ENCODE measurements around the gene TXNL4B. TPM values are rescaled to one million over a fixed set of nuclear protein-coding genes. Genes with fewer than 3 reads are reported as not detected.
A peak's percentile ranks its signal among the peaks of the same experiment; 100 is the strongest.

The TXNL4B gene
- total and polyA plus RNA-seq, 11 donors: 4.6 to 13.5 (median 7.0) TPM

- intact Hi-C loops (cut with DNase I): loop anchor here in 4 of 10 donors (1.0 to 10.0 kb wide), 6 partner anchors 18 to 198 kb away; partner anchors contain the start of genes DHODH (in 3 of the 4) and IST1 (in 1 of the 4)
- DNase-seq (no peak), ATAC-seq (peak; percentile 23 to 53 (median 32))
- Histone ChIP-seq H3K36me3 (peaks cover 0 to 52% (median 43%) of the 10 kb centered on the region in 9 donors), H3K27ac (peak overlapping the region; percentile 33 to 96 (median 90)), H3K4me3 (peak overlapping the region; percentile 61 to 97 (median 86)), H3K9me3 (no peaks in the 10 kb centered on the region), H3K27me3 (no peaks in the 10 kb centered on the region), H3K4me1 (peaks cover 5 to 35% (median 28%) of the 10 kb centered on the region in 12 donors)
- WGBS, 4 donors: 1 to 3% (median 1%) methylated on average over 18 to 22 of the region's 22 CpGs
- TF ChIP-seq POLR2A (IDR thresholded peaks at IDR 0.05) (no peak), CTCF (IDR thresholded peaks at IDR 0.05) (no peak)
Measured at GRCh38 chr16:72092832-72093447, 480 bp downstream of the TXNL4B start.

DNA sequence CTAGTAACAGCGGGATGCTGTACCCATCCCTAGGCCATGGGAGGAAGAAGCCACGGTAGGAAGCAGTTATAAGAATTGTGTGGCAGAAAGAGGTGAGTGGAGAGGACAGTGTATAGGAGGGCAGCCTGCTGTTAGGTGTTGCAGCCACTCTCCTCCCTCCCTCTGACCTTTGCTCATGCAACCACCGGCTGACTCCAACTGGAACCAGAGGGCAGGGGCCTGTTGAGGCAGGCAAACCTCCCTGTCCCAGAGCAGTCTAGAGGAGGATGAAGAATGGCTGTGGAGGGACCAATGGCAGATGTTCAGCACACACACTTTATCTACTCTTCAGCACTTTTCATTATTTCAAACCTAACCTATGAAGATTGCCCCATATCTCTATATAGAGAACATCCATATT lies 2.2 kb downstream of the TXNL4B start:
- H3K27me3 ChIP-seq: no peaks in the 10 kb centered on the region
- no peak overlapping the region for H3K4me3 ChIP-seq
- intact Hi-C loops (cut with DNase I): loop anchor here in 2 of 10 donors (5.0 to 10.0 kb wide), 3 partner anchors 79 to 196 kb away; partner anchors contain the start of genes DHODH (in 1 of the 2) and IST1 (in 1 of the 2)
- WGBS, 4 donors: 83 to 92% (median 87%) methylated on average over 3 of the region's 3 CpGs
- no peak overlapping the region for H3K27ac ChIP-seq
- H3K4me1 ChIP-seq: peaks cover 5 to 35% (median 28%) of the 10 kb centered on the region in 12 donors
- DNase-seq: no peak
- H3K36me3 ChIP-seq: peaks cover 0 to 51% (median 43%) of the 10 kb centered on the region in 9 donors
- no peaks in the 10 kb centered on the region for H3K9me3 ChIP-seq
- TF ChIP-seq CTCF (IDR thresholded peaks at IDR 0.05): no peak
- no peak for TF ChIP-seq POLR2A (IDR thresholded peaks at IDR 0.05)
- no peak for ATAC-seq

DNA sequence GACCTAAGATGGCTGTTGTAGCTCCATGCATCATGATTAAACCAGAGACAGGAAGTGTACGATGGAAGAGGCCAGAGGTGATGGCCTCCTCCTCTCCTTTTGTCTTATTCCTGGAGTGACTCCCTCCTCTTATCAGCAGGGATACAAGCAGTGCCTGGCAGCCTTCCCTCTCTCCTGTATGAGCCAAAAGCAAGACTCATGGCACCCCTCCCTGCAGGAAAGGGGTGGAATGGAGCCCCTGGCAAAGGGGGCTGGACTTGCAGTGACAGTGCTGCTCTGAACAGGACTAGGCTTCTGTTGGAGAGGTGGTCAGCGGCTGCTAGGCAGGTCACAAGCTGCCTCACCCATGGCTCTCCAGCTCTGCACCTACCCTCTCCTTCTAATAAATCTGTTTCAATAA lies 8.4 kb downstream of the TXNL4B start:
- DNase-seq: peak; percentile 41 to 91 (median 73)
- H3K4me1 ChIP-seq: peaks cover 0 to 10% (median 0%) of the 10 kb centered on the region in 12 donors
- TF ChIP-seq POLR2A (IDR thresholded peaks at IDR 0.05) (no peak), CTCF (IDR thresholded peaks at IDR 0.05) (no peak)
- peak overlapping the region in 9 of 12 donors; percentile 8 to 76 (median 48) for H3K27ac ChIP-seq
- H3K27me3 ChIP-seq: no peaks in the 10 kb centered on the region
- intact Hi-C loops (cut with DNase I): loop anchor here in 1 of 10 donors (5.0 kb wide), 1 partner anchor 63 kb away; no protein-coding TSS in a partner anchor
- H3K9me3 ChIP-seq: peaks cover 0 to 16% (median 0%) of the 10 kb centered on the region in 12 donors
- WGBS, 4 donors: 60 to 75% (median 65%) methylated on average over 2 of the region's 2 CpGs
- H3K36me3 ChIP-seq: peaks cover 0 to 61% (median 52%) of the 10 kb centered on the region in 9 donors
- H3K4me3 ChIP-seq: no peak overlapping the region
- ATAC-seq: peak; percentile 89 to 95 (median 94)

- H3K4me3 ChIP-seq: no peak overlapping the region
- intact Hi-C loops (cut with DNase I): no loop called here
- peaks cover 0 to 16% (median 0%) of the 10 kb centered on the region in 12 donors for H3K9me3 ChIP-seq
- H3K4me1 ChIP-seq: peaks cover 0 to 10% (median 0%) of the 10 kb centered on the region in 12 donors
- DNase-seq: no peak
- TF ChIP-seq POLR2A (IDR thresholded peaks at IDR 0.05): no peak
- no peaks in the 10 kb centered on the region for H3K27me3 ChIP-seq
- 91 to 99% (median 98%) methylated on average over 10 of the region's 10 CpGs for whole genome bisulfite sequencing, 4 donors
- peak overlapping the region in 3 of 12 donors; percentile 8 to 76 (median 69) for H3K27ac ChIP-seq
- peaks cover 0 to 56% (median 47%) of the 10 kb centered on the region in 9 donors for H3K36me3 ChIP-seq
- no peak for ATAC-seq
Measured at GRCh38 chr16:72084445-72084844, 9.0 kb downstream of the TXNL4B start.
